GM21529 (cell line): ENCODE measurements around the gene NES.

Experiments used
- ATAC-seq: cut with Tn5 transposase; IDR thresholded peaks from one replicate; pipeline ENCODE4 v1.9.1; 2021; ENCODE audit not compliant: unreplicated experiment

Gene NES

GRCh38 chr1:156623946-156624813, 53.0 kb downstream of the NES start:
- no peak for ATAC-seq

DNA sequence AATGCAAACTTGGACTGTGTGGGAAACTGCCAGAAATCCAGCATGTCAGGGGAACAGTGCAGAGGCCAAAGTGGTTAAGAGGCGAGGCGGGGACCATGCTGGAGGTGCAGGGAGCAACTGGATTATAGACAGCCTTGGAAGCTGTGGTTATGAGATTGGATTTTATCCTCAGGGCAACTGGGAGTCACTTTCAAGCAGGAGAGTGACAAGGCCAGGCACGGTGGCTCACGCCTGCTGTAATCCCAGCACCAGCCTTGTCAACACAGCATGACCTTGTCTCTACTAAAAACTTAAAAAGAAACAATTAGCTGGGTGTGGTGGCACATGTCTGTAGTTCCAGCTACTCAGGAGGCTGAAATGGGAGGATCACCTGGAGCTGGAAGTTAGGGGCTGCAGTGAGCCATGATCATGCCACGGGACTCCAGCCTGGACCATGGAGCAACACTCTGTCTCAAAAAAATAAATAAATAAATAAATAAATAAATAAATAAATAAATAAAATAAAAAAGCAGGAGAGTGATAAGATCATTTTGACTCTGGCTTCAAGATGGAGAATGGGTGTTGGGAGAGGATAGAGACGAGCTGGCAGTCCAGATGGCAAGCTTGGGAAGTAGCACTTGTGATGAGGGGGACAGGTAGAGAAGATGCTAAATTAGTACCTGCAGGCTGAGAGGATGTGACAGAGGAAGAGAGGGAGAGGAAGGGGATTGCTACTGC, 54.5 kb downstream of the NES start:
- ATAC-seq, result no peak

DNA sequence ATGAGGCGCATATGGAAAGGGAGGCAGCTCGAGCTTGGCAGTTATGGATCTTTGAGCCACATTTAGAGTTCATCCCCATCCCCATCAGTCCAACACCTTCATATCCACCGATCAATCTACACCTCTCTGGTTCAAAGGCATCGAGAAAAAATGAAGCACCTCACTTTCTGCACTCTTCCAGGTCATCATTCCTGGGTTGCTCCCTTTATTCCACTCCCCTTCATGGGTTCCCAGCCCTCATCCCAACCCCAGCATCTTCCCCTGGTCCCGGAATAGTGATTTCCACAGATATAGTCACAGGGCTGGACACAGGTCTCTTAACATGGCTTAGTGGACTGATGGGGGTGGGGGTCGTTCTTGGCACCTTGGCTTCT, 57.6 kb downstream of the NES start:
- ATAC-seq, result no peak

DNA sequence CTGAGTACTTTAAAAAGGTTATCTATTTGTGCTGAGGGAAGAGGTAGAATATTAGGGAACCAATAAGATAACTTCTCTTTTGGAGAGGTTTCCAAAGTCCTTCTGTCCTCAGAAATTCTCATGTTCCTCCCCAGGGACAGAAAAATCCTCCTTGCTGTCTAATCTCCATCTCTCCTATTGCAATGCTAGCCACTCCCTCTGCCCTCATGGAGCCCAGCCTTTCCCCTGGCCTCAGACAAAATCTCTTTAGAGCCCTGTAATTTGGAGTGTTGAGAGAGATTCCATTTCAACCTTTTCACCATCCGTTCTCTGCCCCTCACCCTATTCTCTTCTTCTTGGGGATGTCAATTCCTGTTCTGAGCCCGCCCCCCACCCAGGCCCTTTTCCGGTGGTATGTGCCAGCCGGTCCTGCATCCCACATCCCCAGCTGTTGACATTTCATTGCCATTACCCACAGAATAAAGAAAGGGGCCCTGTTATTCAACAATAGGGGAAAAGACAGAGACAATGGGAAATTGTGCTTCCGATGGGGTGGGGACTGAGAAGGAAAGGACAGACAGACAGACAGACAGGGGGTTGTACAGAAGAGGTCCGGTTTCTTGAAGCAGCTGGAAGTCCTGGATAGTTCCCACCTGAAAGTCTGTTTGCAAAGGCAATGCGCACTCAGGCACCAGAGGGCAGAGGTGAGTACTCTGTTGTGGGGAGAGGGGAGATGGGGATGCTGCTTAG, 58.2 kb downstream of the NES start, which contains the start of gene HAPLN2:
TSS of gene HAPLN2 (plus strand) at position 563 of the 729 bp plus-strand sequence. CDS start 4,076 bp downstream, outside the sequence.
- no peak for ATAC-seq
